Measurements from ENCODE around the gene IL32. TPM values are rescaled to one million over a fixed set of nuclear protein-coding genes. Genes with fewer than 3 reads are reported as not detected.
A peak's percentile ranks its signal among the peaks of the same experiment; 100 is the strongest.

Gene IL32
- total RNA-seq, 1 donor from 2014 or later, result 1.4 TPM

DNA sequence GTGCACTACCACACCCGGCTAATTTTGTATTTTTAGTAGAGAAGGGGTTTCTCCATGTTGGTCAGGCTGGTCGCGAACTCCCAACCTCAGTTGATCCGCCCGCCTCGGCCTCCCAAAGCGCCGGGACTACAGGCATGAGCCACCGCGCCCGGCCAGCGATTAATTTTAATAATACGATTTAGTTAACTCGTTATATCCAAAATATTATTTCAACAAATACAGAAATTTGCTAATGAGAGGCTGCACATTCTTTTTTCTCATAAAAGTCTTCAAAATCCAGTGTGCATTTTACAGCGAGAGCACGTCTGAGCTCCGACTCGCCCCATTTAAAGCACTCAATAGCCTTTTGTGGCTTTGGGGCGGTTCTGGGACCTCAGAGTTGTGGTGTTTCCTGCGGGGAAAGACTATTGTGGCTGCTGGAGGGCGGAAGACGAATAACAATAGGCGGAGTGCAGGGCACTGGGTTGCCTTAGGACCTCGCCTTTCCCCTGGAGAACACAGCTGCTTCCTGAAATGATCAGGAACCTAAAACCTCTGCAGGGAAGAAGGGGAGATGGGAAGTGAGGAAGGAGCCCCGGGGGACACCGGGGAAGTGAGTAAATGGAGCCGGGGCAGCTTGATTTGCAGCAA lies 36.5 kb downstream of the IL32 start:
- H3K27me3 Mint-ChIP-seq (ENCODE audit: insufficient read depth, low read depth), result peaks cover 21% of the 10 kb centered on the region
- no peak for TF ChIP-seq EZH2phosphoT487 (IDR thresholded peaks at IDR 0.05)
- TF ChIP-seq CTCF (IDR thresholded peaks at IDR 0.05), result no peak
- peak; percentile 50 for TF ChIP-seq EZH2 (IDR thresholded peaks at IDR 0.05)
- H3K4me1 ChIP-seq, result peaks cover 35% of the 10 kb centered on the region
- H3K4me3 Mint-ChIP-seq, result peak overlapping the region; percentile 50
- H2AFZ ChIP-seq (replicated peaks), result peak overlapping the region; percentile 35
- DNase-seq (ENCODE audit: low spot score), result peak; percentile 91
- peaks cover 66% of the 10 kb centered on the region for H3F3A ChIP-seq (ENCODE audit: low read depth)
- peaks cover 6% of the 10 kb centered on the region for H3K27me3 ChIP-seq
- H4K20me1 ChIP-seq (ENCODE audit: low read depth), result no peaks in the 10 kb centered on the region
- peak overlapping the region; percentile 74 for H3K27ac Mint-ChIP-seq
- no peaks in the 10 kb centered on the region for H3K9me3 Mint-ChIP-seq
- peaks cover 16% of the 10 kb centered on the region for H3K79me2 ChIP-seq (ENCODE audit: low read depth)
- H3K27ac ChIP-seq, result peak overlapping the region; percentile 71
- peak overlapping the region; percentile 72 for H3K4me2 ChIP-seq
- H3K4me1 Mint-ChIP-seq, result peaks cover 50% of the 10 kb centered on the region
- H3K4me3 ChIP-seq, result peak overlapping the region; percentile 39
- no peaks in the 10 kb centered on the region for H3K9me3 ChIP-seq (ENCODE audit: low read depth)
- H3K9ac ChIP-seq, result no peak overlapping the region
- no peaks in the 10 kb centered on the region for H3K36me3 Mint-ChIP-seq
- H3K36me3 ChIP-seq, result no peaks in the 10 kb centered on the region

DNA sequence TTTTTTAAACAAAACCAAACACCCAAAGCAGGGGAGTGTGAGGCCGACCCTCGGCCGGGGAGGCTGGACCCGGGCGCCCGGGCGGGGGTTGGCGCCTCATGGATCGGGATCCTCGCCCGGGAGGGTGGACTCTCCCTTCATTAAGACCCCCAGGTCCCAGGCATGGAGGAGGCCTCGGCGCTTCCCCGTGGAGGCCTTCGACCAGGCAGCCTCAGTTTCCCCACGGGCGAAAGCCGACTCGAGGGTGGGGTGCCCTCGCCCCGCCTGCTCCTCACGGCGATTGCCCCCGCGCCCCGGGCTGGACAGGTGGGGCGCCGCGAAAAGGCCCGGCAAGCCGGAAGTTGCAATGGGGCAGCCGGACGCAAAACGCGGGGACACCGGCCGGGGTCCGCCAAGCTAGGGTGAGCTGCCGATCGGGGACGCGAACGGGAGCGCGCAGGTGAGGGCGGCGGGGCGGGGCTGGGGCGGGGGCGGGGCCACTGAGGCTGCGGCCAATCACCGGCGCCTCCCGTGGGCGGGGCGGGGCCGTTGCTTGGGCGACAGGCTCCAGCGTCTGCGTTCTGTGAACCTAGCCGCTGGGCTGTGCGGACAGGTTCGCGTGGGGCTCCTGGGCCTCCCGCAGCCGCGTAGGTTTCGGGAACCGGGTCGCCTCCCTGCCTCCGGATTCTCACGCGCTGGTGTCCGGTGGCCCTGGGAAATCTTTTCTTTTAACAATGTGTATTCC lies 40.9 kb downstream of the IL32 start:
- no peaks in the 10 kb centered on the region for H3K36me3 Mint-ChIP-seq
- Histone ChIP-seq H3F3A (ENCODE audit: low read depth) (peaks cover 44% of the 10 kb centered on the region), H3K9me3 (ENCODE audit: low read depth) (no peaks in the 10 kb centered on the region), H3K79me2 (ENCODE audit: low read depth) (no peaks in the 10 kb centered on the region), H4K20me1 (ENCODE audit: low read depth) (no peaks in the 10 kb centered on the region), H3K4me3 (peak overlapping the region; percentile 69), H3K27ac (no peak overlapping the region), H3K9ac (peak overlapping the region; percentile 49), H3K4me1 (peaks cover 7% of the 10 kb centered on the region), H3K36me3 (no peaks in the 10 kb centered on the region), H2AFZ (replicated peaks) (peak overlapping the region; percentile 76), H3K27me3 (peaks cover 11% of the 10 kb centered on the region), H3K4me2 (peak overlapping the region; percentile 85)
- H3K9me3 Mint-ChIP-seq, result no peaks in the 10 kb centered on the region
- TF ChIP-seq EZH2 (IDR thresholded peaks at IDR 0.05) (no peak), EZH2phosphoT487 (IDR thresholded peaks at IDR 0.05) (no peak), CTCF (IDR thresholded peaks at IDR 0.05) (no peak)
- H3K27ac Mint-ChIP-seq, result no peak overlapping the region
- H3K27me3 Mint-ChIP-seq (ENCODE audit: insufficient read depth, low read depth), result peaks cover 10% of the 10 kb centered on the region
- peak; percentile 97 for DNase-seq (ENCODE audit: low spot score)
- H3K4me1 Mint-ChIP-seq, result peaks cover 20% of the 10 kb centered on the region
- peak overlapping the region; percentile 85 for H3K4me3 Mint-ChIP-seq

- peak; percentile 85 for DNase-seq (ENCODE audit: low spot score)
- Histone ChIP-seq H3K27me3 (peaks cover 8% of the 10 kb centered on the region), H3F3A (ENCODE audit: low read depth) (peaks cover 3% of the 10 kb centered on the region), H3K9me3 (ENCODE audit: low read depth) (no peaks in the 10 kb centered on the region), H3K36me3 (no peaks in the 10 kb centered on the region), H3K4me3 (peak within 1 kb of the TSS; percentile 96), H3K79me2 (ENCODE audit: low read depth) (peaks cover 23% of the 10 kb centered on the region), H4K20me1 (ENCODE audit: low read depth) (no peaks in the 10 kb centered on the region), H3K4me1 (peaks cover 14% of the 10 kb centered on the region), H3K27ac (no peak within 1 kb of the TSS), H3K9ac (peak within 1 kb of the TSS; percentile 89), H2AFZ (replicated peaks) (peak within 1 kb of the TSS; percentile 97), H3K4me2 (peak within 1 kb of the TSS; percentile 87)
- Mint-ChIP-seq H3K27ac (peak within 1 kb of the TSS; percentile 96), H3K27me3 (ENCODE audit: insufficient read depth, low read depth) (peaks cover under 1% of the 10 kb centered on the region), H3K36me3 (peaks cover 2% of the 10 kb centered on the region), H3K4me3 (peak within 1 kb of the TSS; percentile 92), H3K4me1 (peaks cover 28% of the 10 kb centered on the region), H3K9me3 (no peaks in the 10 kb centered on the region)
- TF ChIP-seq EZH2 (IDR thresholded peaks at IDR 0.05), result no peak
Observed at GRCh38 chr16:3112058-3112880, 46.8 kb downstream of the IL32 start, which contains the start of gene ZNF205. TSS of gene ZNF205 (plus strand) at chr16:3112586. CDS start at chr16:3113431, 845 bp downstream.

Measured in neural progenitor cell (in vitro differentiated cells).